ENCODE results near the gene ASAP2. TPM values are rescaled to one million over a fixed set of nuclear protein-coding genes. Genes with fewer than 3 reads are reported as not detected.

Gene ASAP2
- total and polyA plus RNA-seq, 2 donors (not counting 1 experiment from before 2014, with no cell fraction given), result 0.04 TPM; not detected in 1

DNA sequence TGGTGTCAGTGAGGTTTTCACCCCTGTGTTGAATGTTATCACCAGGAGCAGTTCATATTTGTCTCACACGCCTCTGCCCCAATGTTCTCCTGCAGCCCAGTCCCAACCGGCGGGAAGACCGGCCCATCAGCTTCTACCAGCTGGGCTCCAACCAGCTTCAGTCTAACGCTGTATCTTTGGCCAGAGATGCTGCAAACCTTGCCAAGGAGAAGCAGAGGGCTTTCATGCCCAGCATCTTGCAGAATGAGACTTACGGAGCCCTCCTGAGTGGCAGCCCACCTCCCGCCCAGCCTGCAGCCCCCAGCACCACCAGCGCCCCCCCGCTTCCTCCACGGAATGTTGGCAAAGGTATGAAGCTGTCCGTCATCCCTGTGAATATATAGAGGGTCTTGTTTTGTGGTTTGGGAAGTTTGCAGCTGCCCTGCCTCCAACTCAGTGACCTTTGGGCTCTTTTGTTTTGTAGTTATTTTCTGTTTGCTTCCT, 181.6 kb downstream of the ASAP2 start:
- intact Hi-C loops (cut with micrococcal nuclease), result no loop called here
- ATAC-seq (ENCODE audit: low read depth), result no peak

More for the DNA sequence above, 181.6 kb downstream of the ASAP2 start:
- Histone ChIP-seq H3K4me3 (ENCODE audit: control extremely low read depth in 1 of 5, extremely low read depth in 1 of 5, insufficient read depth in 1 of 5, low read depth in 2 of 5, low read length in 4 of 5) (no peak overlapping the region), H3K9me3 (ENCODE audit: control extremely low read depth in 1 of 3, control insufficient read depth in 2 of 3, insufficient read depth in 1 of 3, low read length in 2 of 3) (no peaks in the 10 kb centered on the region), H4K20me1 (ENCODE audit: control insufficient read depth, insufficient read depth, low read length, poor library complexity, severe bottlenecking) (no peaks in the 10 kb centered on the region), H2AFZ (ENCODE audit: insufficient read depth, low read depth, low read length, poor library complexity, severe bottlenecking) (no peak overlapping the region), H3K27me3 (replicated peaks in 1 of 4; ENCODE audit: control extremely low read depth in 1 of 4, control insufficient read depth in 3 of 4, insufficient read depth in 4 of 4, low read length in 3 of 4) (no peaks in the 10 kb centered on the region), H3K9ac (ENCODE audit: low read length) (no peak overlapping the region), H3K27ac (ENCODE audit: low read length in 2 of 2) (no peak overlapping the region), H3K4me1 (ENCODE audit: control insufficient read depth in 2 of 2, insufficient read depth in 2 of 2, low read length in 2 of 2) (no peaks in the 10 kb centered on the region), H3K79me2 (ENCODE audit: control insufficient read depth, insufficient read depth, low read length) (no peaks in the 10 kb centered on the region), H3K4me2 (replicated peaks; ENCODE audit: low read depth, low read length, poor library complexity, severe bottlenecking) (no peak overlapping the region), H3K36me3 (replicated peaks in 1 of 2; ENCODE audit: control extremely low read depth in 1 of 2, control insufficient read depth in 1 of 2, extremely low read depth in 1 of 2, insufficient read depth in 2 of 2, low read length in 1 of 2) (no peaks in the 10 kb centered on the region)
- H3K27me3 Mint-ChIP-seq, result no peaks in the 10 kb centered on the region
- ChIA-PET CTCF (no interaction called here), POLR2A (no interaction called here)
- H3K4me1 Mint-ChIP-seq, result no peaks in the 10 kb centered on the region
- WGBS (ENCODE audit: insufficient coverage), result 99% methylated on average over 5 of the region's 11 CpGs
- TF ChIP-seq EZH2 (IDR thresholded peaks at IDR 0.05; ENCODE audit: borderline replicate concordance, insufficient read depth, low read depth, low read length, poor library complexity, severe bottlenecking), result no peak
- TF ChIP-seq, protein P1, sequence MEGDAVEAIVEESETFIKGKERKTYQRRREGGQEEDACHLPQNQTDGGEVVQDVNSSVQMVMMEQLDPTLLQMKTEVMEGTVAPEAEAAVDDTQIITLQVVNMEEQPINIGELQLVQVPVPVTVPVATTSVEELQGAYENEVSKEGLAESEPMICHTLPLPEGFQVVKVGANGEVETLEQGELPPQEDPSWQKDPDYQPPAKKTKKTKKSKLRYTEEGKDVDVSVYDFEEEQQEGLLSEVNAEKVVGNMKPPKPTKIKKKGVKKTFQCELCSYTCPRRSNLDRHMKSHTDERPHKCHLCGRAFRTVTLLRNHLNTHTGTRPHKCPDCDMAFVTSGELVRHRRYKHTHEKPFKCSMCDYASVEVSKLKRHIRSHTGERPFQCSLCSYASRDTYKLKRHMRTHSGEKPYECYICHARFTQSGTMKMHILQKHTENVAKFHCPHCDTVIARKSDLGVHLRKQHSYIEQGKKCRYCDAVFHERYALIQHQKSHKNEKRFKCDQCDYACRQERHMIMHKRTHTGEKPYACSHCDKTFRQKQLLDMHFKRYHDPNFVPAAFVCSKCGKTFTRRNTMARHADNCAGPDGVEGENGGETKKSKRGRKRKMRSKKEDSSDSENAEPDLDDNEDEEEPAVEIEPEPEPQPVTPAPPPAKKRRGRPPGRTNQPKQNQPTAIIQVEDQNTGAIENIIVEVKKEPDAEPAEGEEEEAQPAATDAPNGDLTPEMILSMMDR (IDR thresholded peaks at IDR 0.05), result no peak
- H3K9me3 Mint-ChIP-seq (ENCODE audit: insufficient read depth), result no peaks in the 10 kb centered on the region
- no peak overlapping the region for H3K27ac Mint-ChIP-seq
- DNase-seq, result no peak
- H3K4me3 Mint-ChIP-seq, result no peak overlapping the region
